Mononuclear cell (primary cell): Measurements from ENCODE around the gene IDH3G. TPM values are rescaled to one million over a fixed set of nuclear protein-coding genes. Genes with fewer than 3 reads are reported as not detected.

Source experiments
- H3K27me3 ChIP-seq: 2 replicates; pipeline ENCODE4 v1.6.0; 2011; ENCODE audit warnings: low read length, control low read depth; ENCODE audit not compliant: insufficient read depth
- H3K4me1 ChIP-seq: 2 replicates; pipeline ENCODE4 v1.5.1; 2011; ENCODE audit warnings: mild to moderate bottlenecking, low read length, control low read depth; ENCODE audit not compliant: insufficient read depth
- H3K4me3 ChIP-seq: 2 replicates; pipeline ENCODE4 v1.5.1; 2011; ENCODE audit warnings: mild to moderate bottlenecking, low read length, moderate library complexity
- H3K9me3 ChIP-seq: 2 replicates; pipeline ENCODE4 v1.5.1; 2011; ENCODE audit warnings: low read depth, mild to moderate bottlenecking, control low read depth, low read length
- total RNA-seq: library from RNA; depleted of rRNA; stranded (reverse); fragments of >200 nt; gene quantifications from one replicate; pipeline ENCODE4 v1.2.3, GENCODE V29; 2012

The IDH3G gene
- total RNA-seq, 1 donor, result 42.3 TPM

DNA sequence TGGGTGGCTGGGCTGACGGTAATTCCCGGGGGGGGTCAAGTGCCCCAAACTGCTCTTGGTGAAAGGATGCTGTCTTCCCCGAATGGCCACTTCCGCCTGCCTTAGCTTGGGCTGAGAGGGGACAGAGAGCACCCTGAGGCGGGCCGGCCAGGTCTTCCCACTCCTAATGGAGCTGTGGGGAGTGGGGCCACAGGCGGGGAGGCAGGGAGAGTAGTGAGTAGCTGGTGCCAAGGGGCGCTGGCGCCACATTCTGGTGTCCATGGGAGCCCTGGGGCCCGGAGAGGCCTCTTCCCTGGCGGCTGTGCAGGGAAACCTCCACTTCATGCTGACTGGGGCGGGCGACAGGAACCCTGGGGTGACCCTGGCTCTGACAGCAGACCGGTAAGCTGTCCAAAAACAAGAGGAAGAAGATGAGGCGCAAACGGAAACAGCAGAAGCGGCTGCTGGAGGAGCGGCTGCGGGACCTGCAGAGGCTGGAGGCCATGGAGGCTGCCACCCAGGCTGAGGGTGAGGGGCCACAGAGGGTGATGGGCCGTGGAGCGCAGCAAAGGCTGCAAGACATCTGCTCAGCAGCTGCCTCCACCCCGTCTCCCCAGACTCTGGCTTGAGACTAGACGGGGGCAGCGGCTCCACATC lies 10.7 kb downstream of the IDH3G start:
- no peaks in the 10 kb centered on the region for H3K9me3 ChIP-seq
- H3K4me1 ChIP-seq, result no peaks in the 10 kb centered on the region
- no peak overlapping the region for H3K4me3 ChIP-seq
- H3K27me3 ChIP-seq, result no peaks in the 10 kb centered on the region

DNA sequence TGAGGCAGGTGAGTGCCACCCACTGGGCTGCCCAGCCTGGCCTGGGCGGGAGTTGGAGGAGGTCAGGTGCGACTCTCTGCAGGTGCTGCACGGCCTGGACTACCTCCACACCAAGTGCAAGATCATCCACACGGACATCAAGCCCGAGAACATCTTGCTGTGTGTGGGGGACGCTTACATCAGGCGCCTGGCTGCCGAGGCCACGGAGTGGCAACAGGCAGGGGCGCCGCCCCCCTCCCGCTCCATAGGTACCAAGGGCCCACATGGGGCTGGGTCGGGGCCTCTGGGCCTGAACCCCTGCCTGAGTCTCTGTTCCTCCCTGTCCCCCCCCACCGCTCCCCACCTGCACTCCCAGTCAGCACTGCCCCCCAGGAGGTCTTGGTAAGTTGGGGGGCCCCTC lies 11.3 kb downstream of the IDH3G start:
- H3K27me3 ChIP-seq, result no peaks in the 10 kb centered on the region
- no peak overlapping the region for H3K4me3 ChIP-seq
- H3K4me1 ChIP-seq, result no peaks in the 10 kb centered on the region
- H3K9me3 ChIP-seq, result no peaks in the 10 kb centered on the region

DNA sequence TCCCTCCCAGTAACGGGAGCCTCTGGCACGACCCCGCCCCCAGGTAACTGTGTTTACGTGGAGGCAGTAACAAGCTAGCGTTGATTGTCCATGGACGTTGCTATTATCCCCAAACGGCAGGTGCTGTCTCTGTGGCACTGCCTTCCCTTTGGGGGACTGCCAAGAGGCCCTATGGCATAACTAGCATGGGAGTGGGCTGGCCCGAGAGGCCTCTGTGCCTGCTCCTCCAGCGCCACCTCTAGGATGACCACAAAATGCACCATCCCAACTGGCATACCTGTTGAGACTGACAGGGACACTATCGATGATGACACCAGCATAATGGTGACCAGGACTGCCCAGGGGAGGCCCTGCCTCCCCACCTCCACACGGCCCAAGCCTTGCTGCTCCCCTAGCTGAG lies 11.9 kb downstream of the IDH3G start:
- H3K27me3 ChIP-seq, result no peaks in the 10 kb centered on the region
- no peaks in the 10 kb centered on the region for H3K4me1 ChIP-seq
- no peak overlapping the region for H3K4me3 ChIP-seq
- no peaks in the 10 kb centered on the region for H3K9me3 ChIP-seq

DNA sequence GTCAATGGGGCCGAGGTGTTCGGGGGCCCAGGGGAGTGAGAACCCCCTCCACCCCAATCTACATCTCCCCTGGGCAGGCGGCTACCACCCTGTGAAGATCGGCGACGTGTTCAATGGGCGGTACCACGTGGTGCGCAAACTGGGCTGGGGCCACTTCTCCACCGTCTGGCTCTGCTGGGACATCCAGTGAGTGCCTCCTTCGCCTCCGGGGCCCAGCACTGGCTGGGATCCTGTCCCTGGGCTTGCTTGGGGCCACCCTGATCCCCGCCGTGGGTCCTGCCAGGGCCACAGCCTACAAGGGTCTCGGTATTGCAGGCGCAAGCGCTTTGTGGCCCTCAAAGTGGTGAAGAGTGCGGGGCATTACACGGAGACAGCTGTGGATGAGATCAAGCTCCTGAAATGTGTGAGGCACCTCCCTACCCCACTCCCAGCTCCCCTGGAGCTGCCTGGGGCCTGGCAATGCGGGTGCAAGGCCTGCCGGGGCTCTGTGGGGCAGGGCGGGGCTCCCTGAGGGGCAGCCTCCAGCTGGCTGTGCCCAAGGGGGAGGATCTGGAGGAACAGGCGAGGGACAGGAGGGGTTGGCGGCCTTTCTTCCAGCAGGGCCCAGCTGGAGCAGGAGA lies 12.6 kb downstream of the IDH3G start:
- no peak overlapping the region for H3K4me3 ChIP-seq
- no peaks in the 10 kb centered on the region for H3K9me3 ChIP-seq
- no peaks in the 10 kb centered on the region for H3K4me1 ChIP-seq
- H3K27me3 ChIP-seq, result no peaks in the 10 kb centered on the region

DNA sequence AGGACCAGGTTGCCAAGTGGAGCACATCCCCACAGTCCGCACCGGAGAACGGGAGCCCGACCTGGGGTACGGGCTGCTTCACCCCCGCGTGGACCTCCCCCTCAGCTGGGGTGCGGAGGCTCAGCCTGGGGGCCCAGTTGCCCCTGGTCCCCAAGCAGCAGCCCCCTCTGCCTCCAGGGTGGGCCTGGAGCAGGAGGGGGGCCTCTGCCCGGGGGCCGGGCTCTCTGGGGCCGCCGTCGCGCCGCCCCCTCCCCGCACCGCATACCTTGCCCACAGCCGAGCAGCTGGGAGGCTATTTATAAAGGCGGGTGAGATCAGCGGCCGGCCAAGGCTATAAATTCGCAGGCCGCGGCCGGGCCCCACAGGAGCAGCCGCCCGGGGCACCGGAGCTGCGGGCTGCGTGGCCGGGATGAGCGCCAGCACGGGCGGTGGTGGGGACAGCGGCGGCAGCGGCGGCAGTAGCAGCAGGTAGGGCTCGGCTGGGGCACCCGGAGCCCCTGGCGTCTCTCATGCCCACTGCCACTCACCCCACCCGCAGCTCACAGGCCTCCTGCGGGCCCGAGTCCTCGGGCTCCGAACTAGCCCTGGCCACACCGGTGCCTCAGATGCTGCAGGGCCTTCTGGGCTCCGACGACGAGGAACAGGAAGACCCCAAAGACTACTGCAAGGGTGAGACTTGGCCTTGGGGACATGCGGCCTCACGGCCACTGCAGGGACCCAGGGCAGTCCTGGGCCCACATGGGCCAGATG lies 13.3 kb downstream of the IDH3G start, which contains the start of gene SRPK3:
SRPK3 (plus strand) TSS at position 364 of the 750 bp plus-strand sequence; CDS start at position 410, 46 bp downstream.
- Histone ChIP-seq H3K4me1 (no peaks in the 10 kb centered on the region), H3K9me3 (no peaks in the 10 kb centered on the region), H3K27me3 (no peaks in the 10 kb centered on the region), H3K4me3 (no peak within 1 kb of the TSS)

DNA sequence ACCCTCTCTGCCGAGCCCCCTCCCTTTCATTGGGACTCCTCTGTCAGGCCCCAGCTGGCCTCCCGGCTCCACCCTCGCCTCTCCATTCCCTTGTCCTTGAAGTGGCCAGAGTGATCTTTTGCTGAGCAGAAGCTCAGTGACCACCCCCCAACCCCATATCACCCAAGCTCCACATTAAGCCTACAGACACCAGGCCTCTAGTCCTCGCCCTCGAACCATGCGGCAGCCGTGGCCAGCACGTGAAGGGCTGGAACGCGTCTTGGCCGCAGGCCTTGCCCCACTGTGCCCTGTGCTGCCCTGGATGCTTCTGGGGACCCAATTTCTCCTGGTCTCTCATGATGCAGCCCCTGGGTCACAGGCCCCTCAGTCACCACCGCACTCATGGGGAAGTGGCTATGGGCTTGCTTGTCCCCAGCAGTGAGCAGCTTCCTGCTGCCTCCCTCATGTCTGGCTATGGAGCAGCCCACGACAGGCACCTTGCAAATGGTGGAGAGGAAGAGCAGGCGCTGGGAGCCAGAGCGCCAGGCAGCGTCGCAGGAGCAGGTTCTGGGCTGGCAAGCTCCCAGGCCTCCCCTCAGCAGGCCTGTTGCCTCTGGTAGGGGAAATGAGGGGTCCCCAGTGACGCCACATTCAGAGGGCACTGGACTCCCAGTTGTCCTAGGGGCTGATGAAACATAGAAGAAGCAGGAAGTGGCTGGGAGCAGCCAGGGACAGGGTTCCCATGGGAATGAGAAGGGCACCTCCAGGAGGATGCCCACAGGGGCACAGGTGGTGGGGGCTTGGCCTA lies 14.1 kb downstream of the IDH3G start:
- H3K4me3 ChIP-seq, result no peak overlapping the region
- H3K4me1 ChIP-seq, result no peaks in the 10 kb centered on the region
- H3K9me3 ChIP-seq, result no peaks in the 10 kb centered on the region
- H3K27me3 ChIP-seq, result no peaks in the 10 kb centered on the region

DNA sequence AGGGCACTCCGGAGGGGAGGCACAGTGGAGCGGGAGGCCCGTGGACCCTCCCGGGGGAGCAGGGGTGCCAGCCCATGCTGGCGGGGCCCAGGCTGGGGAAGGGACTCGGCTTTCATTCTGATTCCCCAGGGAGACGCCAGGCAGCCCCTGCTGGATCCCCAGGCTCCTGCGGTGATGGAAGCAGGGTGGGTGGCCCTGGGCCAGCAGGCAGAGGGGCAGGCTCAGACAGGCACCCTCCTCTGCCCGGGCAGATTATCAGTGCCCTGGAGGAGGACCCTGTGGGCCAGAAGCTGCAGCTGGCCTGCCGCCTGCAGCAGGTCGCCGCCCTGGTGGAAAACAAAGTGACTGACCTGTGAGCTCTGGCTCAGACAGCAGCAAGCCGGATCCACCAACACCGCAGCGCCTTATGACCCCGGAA lies 15.5 kb downstream of the IDH3G start:
- no peaks in the 10 kb centered on the region for H3K27me3 ChIP-seq
- H3K4me3 ChIP-seq, result no peak overlapping the region
- no peaks in the 10 kb centered on the region for H3K4me1 ChIP-seq
- no peaks in the 10 kb centered on the region for H3K9me3 ChIP-seq

DNA sequence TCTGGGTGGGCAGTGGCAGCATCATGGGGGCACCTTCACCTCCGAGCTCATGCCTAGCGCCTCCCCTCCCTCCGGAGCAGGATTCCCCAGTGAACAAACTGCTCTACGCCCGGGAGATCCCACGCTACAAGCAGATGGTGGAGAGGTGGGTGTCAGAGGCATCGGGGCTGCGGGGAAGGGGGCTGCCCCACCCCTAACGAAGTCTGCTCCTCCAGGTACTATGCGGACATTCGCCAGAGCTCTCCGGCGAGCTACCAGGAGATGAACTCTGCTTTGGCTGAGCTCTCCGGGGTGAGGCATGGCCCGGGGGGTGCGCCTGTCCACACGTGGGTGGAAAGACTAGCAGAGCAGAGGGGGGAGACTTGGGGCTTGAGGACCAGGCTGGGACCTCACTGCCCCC lies 16.0 kb downstream of the IDH3G start:
- H3K9me3 ChIP-seq, result no peaks in the 10 kb centered on the region
- no peaks in the 10 kb centered on the region for H3K4me1 ChIP-seq
- H3K4me3 ChIP-seq, result no peak overlapping the region
- no peaks in the 10 kb centered on the region for H3K27me3 ChIP-seq

DNA sequence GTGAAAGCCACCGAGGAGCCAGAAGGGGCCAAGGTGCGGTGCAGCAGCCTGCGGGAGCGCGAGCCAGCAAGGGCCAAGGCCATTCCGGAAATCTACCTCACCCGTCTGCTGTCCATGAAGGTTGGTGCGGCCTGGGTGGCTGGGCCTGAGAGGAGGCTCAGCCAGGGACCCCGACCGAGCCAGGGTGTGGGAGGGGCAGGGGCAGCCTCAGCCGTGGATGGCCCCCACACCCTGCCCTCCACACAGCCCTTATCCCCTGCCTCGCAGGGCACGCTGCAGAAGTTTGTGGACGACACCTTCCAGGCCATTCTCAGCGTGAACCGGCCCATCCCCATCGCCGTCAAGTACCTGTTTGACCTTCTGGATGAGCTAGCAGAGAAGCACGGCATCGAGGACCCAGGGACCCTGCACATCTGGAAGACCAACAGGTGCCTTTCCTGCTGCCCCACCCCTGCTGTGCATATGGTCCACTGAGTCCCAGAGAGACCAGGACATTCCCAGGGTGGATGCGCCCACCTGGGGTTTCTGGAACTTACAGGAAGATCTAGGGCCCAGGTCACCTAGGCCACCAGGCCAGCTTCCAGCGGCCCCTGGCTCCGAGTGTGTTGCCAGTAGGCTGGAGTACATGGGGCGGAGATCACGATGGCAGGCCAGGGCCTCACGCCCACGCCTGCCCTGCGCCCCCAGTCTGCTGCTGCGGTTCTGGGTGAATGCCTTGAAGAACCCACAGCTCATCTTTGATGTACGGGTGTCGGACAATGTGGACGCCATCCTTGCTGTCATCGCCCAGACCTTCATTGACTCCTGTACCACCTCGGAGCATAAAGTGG lies 16.7 kb downstream of the IDH3G start:
- Histone ChIP-seq H3K27me3 (no peaks in the 10 kb centered on the region), H3K9me3 (no peaks in the 10 kb centered on the region), H3K4me3 (no peak overlapping the region), H3K4me1 (no peaks in the 10 kb centered on the region)

DNA sequence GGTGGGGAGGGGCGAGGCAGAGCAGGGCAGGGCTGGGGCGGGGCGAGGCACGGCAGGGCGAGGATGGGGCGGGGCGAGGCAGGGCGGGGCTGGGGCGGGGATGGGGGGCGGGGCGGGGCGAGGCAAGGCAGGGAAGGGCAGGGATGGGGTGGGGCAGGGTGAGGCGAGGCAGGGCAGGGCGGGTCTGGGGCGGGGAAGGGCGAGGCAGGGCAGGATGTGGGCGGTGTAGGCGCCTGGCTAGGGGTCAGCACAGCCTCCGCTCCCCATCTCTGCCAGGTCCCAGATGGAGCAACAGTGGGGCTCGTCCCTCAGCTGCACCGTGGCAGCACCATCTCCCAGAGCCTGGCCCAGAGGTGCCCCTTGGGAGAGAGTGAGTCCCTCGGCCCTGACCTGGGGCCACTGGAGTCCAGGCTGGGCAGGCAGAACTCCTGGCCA lies 17.5 kb downstream of the IDH3G start:
- Histone ChIP-seq H3K4me1 (no peaks in the 10 kb centered on the region), H3K4me3 (no peak overlapping the region), H3K9me3 (no peaks in the 10 kb centered on the region), H3K27me3 (no peaks in the 10 kb centered on the region)

DNA sequence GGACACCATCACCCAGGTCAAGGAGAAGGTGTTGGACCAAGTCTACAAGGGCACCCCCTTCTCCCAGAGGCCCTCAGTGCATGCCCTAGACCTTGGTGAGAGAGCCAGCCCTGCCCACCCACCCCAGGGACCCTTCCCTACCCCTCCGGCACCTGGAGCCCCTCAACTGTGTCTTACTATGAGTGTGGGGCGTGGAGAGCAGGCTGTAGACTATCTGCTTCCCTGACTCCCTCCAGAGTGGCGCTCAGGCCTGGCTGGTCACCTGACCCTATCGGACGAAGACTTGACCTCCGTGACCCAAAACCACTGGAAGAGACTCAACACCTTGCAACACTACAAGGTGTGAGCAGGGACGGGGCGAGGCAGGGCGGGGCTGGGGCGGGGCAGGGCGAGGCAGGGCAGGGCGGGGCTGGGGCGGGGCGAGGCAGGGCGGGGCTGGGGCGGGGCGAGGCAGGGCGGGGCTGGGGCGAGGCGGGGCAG lies 18.0 kb downstream of the IDH3G start:
- H3K9me3 ChIP-seq, result no peaks in the 10 kb centered on the region
- no peaks in the 10 kb centered on the region for H3K4me1 ChIP-seq
- H3K27me3 ChIP-seq, result no peaks in the 10 kb centered on the region
- no peak overlapping the region for H3K4me3 ChIP-seq

DNA sequence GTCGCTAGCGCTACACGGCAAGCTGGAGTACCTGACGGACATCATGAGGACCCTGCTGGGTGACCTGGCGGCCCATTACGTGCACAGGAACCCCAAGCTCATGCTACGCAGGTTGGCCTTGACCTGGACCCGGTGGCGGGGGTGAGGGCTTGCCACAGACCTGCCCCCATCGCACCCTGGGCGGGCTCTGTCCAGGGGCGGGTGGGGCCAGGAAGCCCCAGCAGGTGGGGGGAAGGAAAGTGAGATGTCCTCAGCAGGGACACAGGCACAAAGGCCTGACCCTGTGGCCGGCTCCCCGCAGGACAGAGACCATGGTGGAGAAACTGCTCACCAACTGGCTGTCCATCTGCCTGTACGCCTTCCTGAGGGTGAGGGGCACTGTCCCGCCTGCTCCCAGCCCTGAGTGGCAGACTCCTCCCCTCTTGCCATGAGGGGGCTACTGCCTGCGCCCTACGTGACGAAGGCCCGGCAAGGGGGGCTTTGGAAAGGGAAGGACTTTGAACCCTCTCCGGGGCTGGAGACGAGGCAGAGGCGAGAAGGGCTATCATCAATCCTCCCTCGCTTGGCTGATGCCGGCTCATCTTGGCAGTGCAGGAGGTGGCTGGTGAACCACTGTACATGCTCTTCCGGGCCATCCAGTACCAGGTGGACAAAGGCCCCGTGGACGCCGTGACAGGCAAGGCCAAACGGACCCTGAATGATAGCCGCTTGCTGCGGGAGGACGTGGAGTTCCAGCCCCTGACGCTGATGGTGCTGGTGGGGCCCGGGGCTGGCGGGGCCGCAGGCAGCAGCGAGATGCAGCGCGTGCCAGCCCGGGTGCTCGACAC lies 18.7 kb downstream of the IDH3G start:
- H3K4me3 ChIP-seq, result no peak overlapping the region
- H3K9me3 ChIP-seq, result no peaks in the 10 kb centered on the region
- H3K4me1 ChIP-seq, result no peaks in the 10 kb centered on the region
- H3K27me3 ChIP-seq, result no peaks in the 10 kb centered on the region

DNA sequence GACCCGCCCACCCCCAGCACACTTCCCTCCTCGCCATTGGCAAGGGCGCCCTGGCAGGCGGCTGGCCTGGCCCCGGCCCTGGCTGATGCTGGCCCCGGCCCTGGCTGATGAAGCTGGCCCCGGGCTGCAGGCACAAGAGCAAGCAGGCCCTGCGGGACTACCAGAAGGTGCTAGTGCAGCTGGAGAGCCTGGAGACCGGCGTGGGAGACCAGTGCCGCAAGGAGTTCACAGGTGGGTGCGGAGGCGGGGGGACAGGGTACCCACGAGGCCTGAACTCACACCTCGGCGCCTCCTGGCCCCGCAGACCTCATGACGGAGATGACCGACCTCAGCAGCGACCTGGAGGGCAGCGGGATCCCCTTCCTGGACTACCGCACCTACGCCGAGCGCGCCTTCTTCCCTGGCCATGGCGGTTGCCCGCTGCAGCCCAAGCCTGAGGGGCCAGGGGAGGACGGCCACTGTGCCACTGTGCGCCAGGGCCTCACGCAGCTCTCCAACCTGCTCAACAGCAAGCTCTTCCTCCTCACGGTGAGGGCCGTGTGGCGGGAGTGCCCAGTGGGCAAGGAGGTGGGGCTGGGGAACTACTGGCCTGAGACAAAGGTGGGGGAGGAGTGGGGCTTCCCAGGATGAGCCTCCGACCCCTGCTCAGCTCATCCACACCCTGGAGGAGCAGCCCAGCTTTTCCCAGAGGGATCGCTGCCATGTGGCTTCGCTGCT lies 19.4 kb downstream of the IDH3G start:
- no peaks in the 10 kb centered on the region for H3K4me1 ChIP-seq
- no peak overlapping the region for H3K4me3 ChIP-seq
- no peaks in the 10 kb centered on the region for H3K27me3 ChIP-seq
- no peaks in the 10 kb centered on the region for H3K9me3 ChIP-seq
